Tibial nerve (tissue), 4 donors: ENCODE data around the gene MINK1. TPM values are rescaled to one million over a fixed set of nuclear protein-coding genes. Genes with fewer than 3 reads are reported as not detected.

ENCODE experiments used
- DNase-seq, 2 donors: peaks; one replicate each; pipeline ENCODE4 v3.0.0-alpha.2; 2019; ENCODE audit warnings: low spot score in 2 of 2
- H3K27ac ChIP-seq, 4 donors: fragments of 200-600 bp; sonication (generic) in 3 of 4; one replicate each; pipeline ENCODE4 v1.5.1; 2017 to 2019; ENCODE audit warnings: mild to moderate bottlenecking in 1 of 4
- H3K27me3 ChIP-seq, 2 donors: fragments of 200-600 bp; sonication (generic) in 1 of 2; one replicate each; pipeline versions ENCODE4 v1.5.1 to v1.6.0; 2017 to 2019
- H3K36me3 ChIP-seq, 3 donors: fragments of 200-600 bp; sonication (generic); one replicate each; pipeline ENCODE4 v1.5.1; 2018 to 2019
- H3K4me1 ChIP-seq, 4 donors: fragments of 200-600 bp; sonication (generic) in 3 of 4; one replicate each; pipeline ENCODE4 v1.5.1; 2017 to 2019
- H3K4me3 ChIP-seq, 4 donors: fragments of 200-600 bp; sonication (generic) in 3 of 4; one replicate each; pipeline ENCODE4 v1.5.1; 2017 to 2019; ENCODE audit warnings: mild to moderate bottlenecking in 1 of 4, moderate library complexity in 1 of 4
- H3K9me3 ChIP-seq, 4 donors: fragments of 200-600 bp; sonication (generic) in 3 of 4; one replicate each; pipeline ENCODE4 v1.5.1; 2017 to 2019
- CTCF ChIP-seq, 5 experiments: fragments of 200-600 bp in 3 of 5; fragments of 450-650 bp in 2 of 5; sonication (generic) in 3 of 5; IDR thresholded peaks; one replicate each; pipeline ENCODE4 v1.5.1; 2016 to 2019; ENCODE audit warnings: antibody characterized with exemption in 5 of 5, mild to moderate bottlenecking in 3 of 5, moderate library complexity in 2 of 5
- EP300 ChIP-seq, 2 donors: sonication (generic); formaldehyde crosslinking; IDR thresholded peaks; one replicate each; pipeline ENCODE4 v1.6.1; 2017; ENCODE audit warnings: antibody characterized with exemption in 2 of 2, mild to moderate bottlenecking in 1 of 2
- POLR2A ChIP-seq, 2 donors: fragments of 450-650 bp; IDR thresholded peaks; one replicate each; pipeline ENCODE4 v1.6.1; 2017; ENCODE audit warnings: antibody characterized with exemption in 2 of 2, mild to moderate bottlenecking in 2 of 2, moderate library complexity in 2 of 2
- WGBS, 2 donors: methylation state at CpG; one replicate each; pipeline ENCODE4 v1.1.5; 2018; 5-methylcytosine and 5-hydroxymethylcytosine counted together
- total RNA-seq, 4 donors: library from RNA; depleted of rRNA; stranded (reverse); fragments of >200 nt; gene quantifications; one replicate each; pipeline ENCODE4 v1.1.0, GENCODE V29; 2016

The MINK1 gene
- total RNA-seq, 4 donors from 2014 or later: 57.1 to 94.3 (median 85.7) TPM

- no peak for TF ChIP-seq EP300 (IDR thresholded peaks at IDR 0.05)
- no peak for TF ChIP-seq POLR2A (IDR thresholded peaks at IDR 0.05)
- no peak for TF ChIP-seq CTCF (IDR thresholded peaks at IDR 0.05)
- WGBS, 2 donors: 44 to 52% methylated on average over 9 of the region's 9 CpGs
Observed at GRCh38 chr17:4843321-4844000, 10.3 kb downstream of the MINK1 start.

GRCh38 chr17:4845118-4845517 is 12.0 kb downstream of the MINK1 start:
- peaks cover 0 to 89% (median 9%) of the 10 kb centered on the region in 4 donors for H3K4me1 ChIP-seq
- H3K27ac ChIP-seq: peak overlapping the region in 2 of 4 donors; percentile 4 to 79
- no peak overlapping the region for H3K4me3 ChIP-seq
- H3K36me3 ChIP-seq: no peaks in the 10 kb centered on the region
- no peaks in the 10 kb centered on the region for H3K27me3 ChIP-seq
- TF ChIP-seq CTCF (IDR thresholded peaks at IDR 0.05) (no peak), EP300 (IDR thresholded peaks at IDR 0.05) (peak in 1 of 2 donors; percentile 17), POLR2A (IDR thresholded peaks at IDR 0.05) (no peak)
- no peak for DNase-seq
- 76 to 84% methylated on average over 5 of the region's 5 CpGs for WGBS, 2 donors
- H3K9me3 ChIP-seq: no peaks in the 10 kb centered on the region

More at GRCh38 chr17:4843321-4844000, 10.3 kb downstream of the MINK1 start:
- no peak for DNase-seq
- Histone ChIP-seq H3K4me1 (peaks cover 0 to 79% (median 10%) of the 10 kb centered on the region in 4 donors), H3K4me3 (no peak overlapping the region), H3K27ac (peak overlapping the region in 2 of 4 donors; percentile 60 to 79), H3K36me3 (no peaks in the 10 kb centered on the region), H3K9me3 (no peaks in the 10 kb centered on the region), H3K27me3 (no peaks in the 10 kb centered on the region)

GRCh38 chr17:4846635-4847390 is 13.7 kb downstream of the MINK1 start:
- peaks cover 0 to 97% (median 12%) of the 10 kb centered on the region in 4 donors for H3K4me1 ChIP-seq

GRCh38 chr17:4849011-4849536 is 15.9 kb downstream of the MINK1 start:
- H3K36me3 ChIP-seq: no peaks in the 10 kb centered on the region
- H3K9me3 ChIP-seq: no peaks in the 10 kb centered on the region
- TF ChIP-seq CTCF (IDR thresholded peaks at IDR 0.05): no peak
- TF ChIP-seq EP300 (IDR thresholded peaks at IDR 0.05): peak in 1 of 2 donors; percentile 14
- WGBS, 2 donors: 53 to 58% methylated on average over 5 of the region's 5 CpGs
- peak overlapping the region in 2 of 4 donors; percentile 32 to 63 for H3K27ac ChIP-seq
- H3K4me3 ChIP-seq: no peak overlapping the region
- H3K4me1 ChIP-seq: peaks cover 0 to 82% (median 8%) of the 10 kb centered on the region in 4 donors
- no peaks in the 10 kb centered on the region for H3K27me3 ChIP-seq
- DNase-seq: no peak

More at GRCh38 chr17:4846635-4847390, 13.7 kb downstream of the MINK1 start:
- TF ChIP-seq CTCF (IDR thresholded peaks at IDR 0.05): no peak
- TF ChIP-seq EP300 (IDR thresholded peaks at IDR 0.05): no peak
- TF ChIP-seq POLR2A (IDR thresholded peaks at IDR 0.05): no peak
- no peaks in the 10 kb centered on the region for H3K36me3 ChIP-seq
- H3K27ac ChIP-seq: peak overlapping the region in 1 of 4 donors; percentile 79
- no peak overlapping the region for H3K4me3 ChIP-seq
- DNase-seq: no peak
- no peaks in the 10 kb centered on the region for H3K27me3 ChIP-seq
- WGBS, 2 donors: 83 to 89% methylated on average over 13 of the region's 13 CpGs
- H3K9me3 ChIP-seq: no peaks in the 10 kb centered on the region
